H1 (cell line): ENCODE data around the gene NPTXR. TPM values are rescaled to one million over a fixed set of nuclear protein-coding genes. Genes with fewer than 3 reads are reported as not detected.

Source experiments
- CHD2 ChIP-seq: IDR thresholded peaks from 2 replicates; pipeline ENCODE4 v1.6.1; 2012; ENCODE audit warnings: low read length, improper control_type of control experiment
- GABPA ChIP-seq: IDR thresholded peaks from 2 replicates; pipeline ENCODE4 v1.6.1; 2011; ENCODE audit warnings: mild to moderate bottlenecking, low read length, moderate library complexity, borderline replicate concordance; ENCODE audit not compliant: insufficient read depth
- NRF1 ChIP-seq: IDR thresholded peaks from 2 replicates; pipeline ENCODE4 v1.6.1; 2011; ENCODE audit warnings: mild to moderate bottlenecking, low read depth, low read length, improper control_type of control experiment
- SIX5 ChIP-seq: IDR thresholded peaks from 2 replicates; pipeline ENCODE4 v1.6.1; 2011; ENCODE audit warnings: mild to moderate bottlenecking, low read depth, low read length
- SUZ12 ChIP-seq: fragments of 200-600 bp; sonication (generic); IDR thresholded peaks from 2 replicates; pipeline ENCODE4 v1.6.1; 2012; ENCODE audit warnings: mild to moderate bottlenecking, inconsistent platforms, low read length, moderate library complexity, mixed read lengths
- polyA plus RNA-seq, 7 experiments: library from polyadenylated mRNA; depleted of rRNA in 3 of 7; stranded (reverse) in 5 of 7; unstranded in 2 of 7; fragments of >200 nt in 5 of 7; fragments of 200-250 nt in 2 of 7; gene quantifications; 1 replicate in 5 of 7; 2 replicates in 1 of 7; 4 replicates in 1 of 7; pipeline versions ENCODE4 v1.2.1 to v1.2.3, GENCODE V29; 2011 to 2013; ENCODE audit warnings: missing spikeins in 2 of 7, mixed read lengths in 2 of 7
- total RNA-seq: library from RNA; stranded (reverse); fragmentation: NEBNext Ultra II Directional; extraction: Animal tissue kit (Norgen Biotek cat#: 25700); gene quantifications from 2 replicates; pipeline ENCODE4 v1.2.1, GENCODE V29; 2021

The NPTXR gene
- total and polyA plus RNA-seq, 2 of the 8 experiments (the other 6 are each of a cell fraction or from before 2014, with no cell fraction given) = 3.7 to 6.4 TPM

GRCh38 chr22:38853196-38853651, 9.4 kb upstream of the NPTXR start (continued):
- TF ChIP-seq NRF1 = no peak
- TF ChIP-seq SIX5 = no peak
- no peak for TF ChIP-seq GABPA
- no peak for TF ChIP-seq CHD2
- TF ChIP-seq SUZ12 = no peak
